ENCODE data around the gene AKAP14. TPM values are rescaled to one million over a fixed set of nuclear protein-coding genes. Genes with fewer than 3 reads are reported as not detected.

Gene AKAP14
- total and polyA plus RNA-seq, 8 donors = 0.81 to 4.8 (median 3.2) TPM; not detected in 1

GRCh38 chrX:119935215-119935874, 39.7 kb downstream of the AKAP14 start:
- Histone ChIP-seq H3K27me3 (no peaks in the 10 kb centered on the region), H3K9me3 (no peaks in the 10 kb centered on the region), H3K4me3 (no peak overlapping the region), H3K27ac (no peak overlapping the region), H3K36me3 (peaks cover 0 to 66% of the 10 kb centered on the region in 2 donors), H3K4me1 (no peaks in the 10 kb centered on the region)
- intact Hi-C loops (cut with DNase I) = no loop called here
- ATAC-seq (no peak), DNase-seq (no peak)
- TF ChIP-seq CTCF (IDR thresholded peaks at IDR 0.05) = no peak

- no peaks in the 10 kb centered on the region for H3K27me3 ChIP-seq
These were observed 45.6 kb downstream of the AKAP14 start for GRCh38 chrX:119941336-119941735.

GRCh38 chrX:119942173-119942819, 46.6 kb downstream of the AKAP14 start:
- DNase-seq = no peak
- Histone ChIP-seq H3K36me3 (peaks cover 0 to under 1% of the 10 kb centered on the region in 2 donors), H3K9me3 (no peaks in the 10 kb centered on the region), H3K27me3 (no peaks in the 10 kb centered on the region), H3K4me1 (peaks cover 0 to 8% of the 10 kb centered on the region in 2 donors), H3K27ac (peak overlapping the region; percentile 90 to 95), H3K4me3 (peak overlapping the region; percentile 62 to 65)
- ATAC-seq = no peak
- TF ChIP-seq CTCF (IDR thresholded peaks at IDR 0.05) = no peak
- intact Hi-C loops (cut with DNase I) = no loop called here

More at GRCh38 chrX:119941336-119941735, 45.6 kb downstream of the AKAP14 start:
- Histone ChIP-seq H3K9me3 (no peaks in the 10 kb centered on the region), H3K4me1 (peaks cover 0 to 8% of the 10 kb centered on the region in 2 donors), H3K4me3 (no peak overlapping the region), H3K36me3 (peaks cover 0 to 10% of the 10 kb centered on the region in 2 donors), H3K27ac (no peak overlapping the region)
- intact Hi-C loops (cut with DNase I) = no loop called here
- DNase-seq = no peak
- no peak for ATAC-seq
- no peak for TF ChIP-seq CTCF (IDR thresholded peaks at IDR 0.05)

- H3K4me1 ChIP-seq = peaks cover 0 to 8% of the 10 kb centered on the region in 2 donors
- H3K4me3 ChIP-seq = peak overlapping the region; percentile 62 to 65
- no peaks in the 10 kb centered on the region for H3K27me3 ChIP-seq
- no peaks in the 10 kb centered on the region for H3K36me3 ChIP-seq
- intact Hi-C loops (cut with DNase I) = no loop called here
- H3K9me3 ChIP-seq = no peaks in the 10 kb centered on the region
- peak in 1 of 4 donors; percentile 2 for DNase-seq
- ATAC-seq = peak; percentile 34
- no peak for TF ChIP-seq CTCF (IDR thresholded peaks at IDR 0.05)
- H3K27ac ChIP-seq = peak overlapping the region; percentile 90 to 95
These were observed 47.1 kb downstream of the AKAP14 start for GRCh38 chrX:119942831-119943184.

- Histone ChIP-seq H3K27ac (peak within 1 kb of the TSS; percentile 90 to 95), H3K4me1 (peaks cover 0 to 8% of the 10 kb centered on the region in 2 donors), H3K9me3 (no peaks in the 10 kb centered on the region), H3K36me3 (no peaks in the 10 kb centered on the region), H3K4me3 (peak within 1 kb of the TSS; percentile 62 to 65), H3K27me3 (no peaks in the 10 kb centered on the region)
- TF ChIP-seq CTCF (IDR thresholded peaks at IDR 0.05) = no peak
- DNase-seq (peak; percentile 80 to 90 (median 84)), ATAC-seq (peak; percentile 96)
- intact Hi-C loops (cut with DNase I) = no loop called here
These were observed 47.7 kb downstream of the AKAP14 start, which contains the start of gene NKAP for GRCh38 chrX:119943185-119943988. Gene NKAP, minus strand, starts transcription at chrX:119943751. Its CDS starts 146 bp downstream, at chrX:119943605.

All from left lung (tissue), 10 donors.